GM18909 (cell line): Measurements from ENCODE around the gene TMBIM6.

Experiments used
- ATAC-seq: cut with Tn5 transposase; IDR thresholded peaks from one replicate; pipeline ENCODE4 v1.9.1; 2021; ENCODE audit warnings: mild to moderate bottlenecking; ENCODE audit not compliant: unreplicated experiment, poor library complexity

Gene TMBIM6

DNA sequence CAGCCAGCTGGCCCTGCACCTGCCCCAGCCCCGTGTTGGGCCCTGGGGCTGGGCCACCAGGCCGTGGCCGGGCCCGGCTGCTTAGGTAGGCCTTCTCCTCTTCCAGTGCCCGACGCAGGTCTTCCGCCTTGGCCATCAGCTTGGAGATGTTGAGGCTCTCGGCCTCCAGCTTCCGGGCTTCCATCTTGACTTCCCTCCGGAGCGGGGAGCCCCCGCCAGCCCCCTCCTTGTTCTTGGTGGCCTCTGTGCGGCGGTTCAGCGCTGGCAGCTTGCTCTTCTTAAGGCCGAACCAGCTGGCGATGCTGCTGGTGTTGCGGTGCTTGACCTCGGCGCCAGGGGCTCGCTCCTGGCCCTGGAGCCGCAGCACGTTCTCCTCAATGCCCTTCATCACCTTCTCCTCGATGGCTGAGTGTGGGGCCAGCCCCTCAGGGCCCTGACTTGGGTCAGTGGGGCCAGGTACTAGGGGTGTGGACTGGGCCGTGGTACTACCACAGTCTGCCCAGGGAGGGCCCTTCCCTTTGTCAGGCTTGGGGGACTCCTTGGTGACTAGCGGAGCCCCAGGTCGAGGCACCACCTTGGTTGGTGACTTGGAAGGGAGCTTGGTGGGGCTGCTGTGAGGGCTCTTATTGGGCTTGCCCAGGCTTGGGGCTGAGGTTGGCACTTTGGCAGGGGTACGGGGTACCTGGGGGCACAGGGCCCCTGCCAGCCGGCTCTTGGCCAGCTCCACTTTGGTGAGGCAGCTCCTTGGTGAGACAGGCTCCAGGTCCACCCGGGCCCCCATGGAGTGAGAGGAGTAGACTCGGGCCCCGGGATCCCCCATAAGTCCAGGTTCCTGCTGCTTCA is 53.7 kb downstream of the TMBIM6 start:
- no peak for ATAC-seq

DNA sequence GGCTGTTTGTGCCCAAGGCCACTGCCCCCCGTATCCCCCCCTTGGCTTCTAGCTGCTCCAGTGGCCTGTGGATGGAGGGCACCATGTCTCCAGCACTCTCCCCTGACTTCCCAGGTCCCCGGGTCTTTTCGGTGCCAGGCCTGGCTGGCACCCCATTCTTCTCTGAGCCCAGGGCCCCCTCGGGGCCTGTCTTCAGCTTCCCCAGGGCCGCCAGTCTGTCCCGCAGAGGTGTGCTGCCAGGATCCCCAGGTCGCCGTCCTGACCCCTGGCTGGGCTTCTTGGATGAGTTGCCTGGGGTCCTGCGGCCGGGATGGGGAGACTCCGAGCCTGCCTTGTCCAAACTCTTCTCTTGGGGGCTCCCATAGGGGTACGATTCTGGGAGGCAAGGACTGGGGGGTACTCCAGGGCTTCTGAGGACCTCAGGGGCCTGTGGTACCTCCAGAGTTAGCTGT is 54.3 kb downstream of the TMBIM6 start:
- no peak for ATAC-seq

DNA sequence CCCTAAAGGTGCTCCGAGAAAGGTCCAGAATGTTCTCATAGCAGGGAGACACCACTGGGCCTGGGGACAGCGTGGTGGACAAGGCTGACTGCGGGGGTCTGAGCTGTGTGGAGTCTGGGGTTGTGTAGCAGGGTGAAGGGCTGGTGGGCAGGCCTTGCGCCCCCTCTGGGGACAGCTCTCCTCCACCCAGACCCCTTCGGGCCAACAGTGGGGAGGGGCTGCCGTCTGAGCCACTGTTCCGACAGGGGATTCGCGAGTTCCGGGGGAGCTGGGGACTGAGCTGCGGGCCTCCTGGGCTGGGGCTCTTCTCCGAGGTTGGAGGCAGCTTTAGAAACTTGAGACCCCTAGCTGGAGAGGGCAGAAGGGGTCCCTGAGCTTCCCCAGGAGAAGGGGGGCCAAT is 54.8 kb downstream of the TMBIM6 start:
- no peak for ATAC-seq

DNA sequence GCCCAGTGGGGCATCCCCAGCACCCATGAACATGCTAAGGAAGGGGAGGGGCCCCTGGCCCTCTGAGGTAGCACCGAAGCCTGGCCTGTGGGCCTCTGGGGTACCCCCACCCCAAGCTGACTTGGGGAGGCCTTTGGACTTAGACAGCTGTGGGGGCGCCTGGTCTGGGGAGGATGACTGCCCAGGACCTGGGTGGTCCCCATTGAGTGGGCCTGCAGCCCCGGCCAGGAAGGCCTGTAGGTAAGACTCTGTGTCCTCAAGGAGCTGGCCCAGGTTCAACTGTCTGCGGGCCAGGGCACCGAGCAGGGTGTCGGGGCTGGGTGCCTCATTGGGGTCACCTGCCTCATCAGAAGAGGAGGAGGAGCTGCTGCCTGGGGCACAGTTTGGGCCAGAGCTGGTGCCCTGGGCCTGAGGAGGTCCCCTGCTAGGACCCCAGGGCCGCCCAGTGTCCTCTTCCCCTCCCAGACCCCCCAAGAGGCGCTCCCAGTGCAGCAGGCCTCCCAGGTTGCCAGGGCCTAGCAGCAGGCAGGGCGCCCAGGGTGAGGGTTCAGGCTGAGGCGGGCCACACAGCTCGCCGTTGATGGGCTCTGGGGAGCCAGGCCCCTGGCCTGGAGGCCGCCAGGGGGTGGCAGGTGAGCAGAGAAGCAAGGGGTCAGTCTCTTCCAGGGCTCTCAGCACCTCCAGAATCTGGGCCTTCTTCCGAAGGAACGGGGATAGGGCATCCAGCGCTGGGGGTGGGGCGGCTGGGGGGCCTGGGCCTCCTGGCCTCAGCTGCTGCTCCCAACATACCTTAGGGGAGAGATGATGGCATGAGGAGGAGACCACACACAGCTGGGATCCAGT is 55.5 kb downstream of the TMBIM6 start:
- ATAC-seq: no peak

DNA sequence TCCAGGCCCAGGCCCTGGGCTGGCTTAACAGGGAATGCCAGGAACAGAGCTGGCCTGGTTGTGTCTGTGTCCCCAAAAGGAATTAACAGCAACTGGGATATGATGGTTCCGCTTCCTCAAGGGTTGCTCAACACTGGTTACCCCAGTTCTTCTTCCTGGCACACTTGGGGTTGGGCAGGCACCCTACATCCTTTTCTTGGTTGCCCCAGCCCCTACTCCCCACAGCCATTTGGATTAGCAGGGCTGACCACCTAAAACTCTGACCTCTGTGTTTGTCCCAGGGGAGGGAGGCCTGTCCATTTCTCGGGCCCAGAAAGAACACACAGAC is 56.1 kb downstream of the TMBIM6 start:
- no peak for ATAC-seq

DNA sequence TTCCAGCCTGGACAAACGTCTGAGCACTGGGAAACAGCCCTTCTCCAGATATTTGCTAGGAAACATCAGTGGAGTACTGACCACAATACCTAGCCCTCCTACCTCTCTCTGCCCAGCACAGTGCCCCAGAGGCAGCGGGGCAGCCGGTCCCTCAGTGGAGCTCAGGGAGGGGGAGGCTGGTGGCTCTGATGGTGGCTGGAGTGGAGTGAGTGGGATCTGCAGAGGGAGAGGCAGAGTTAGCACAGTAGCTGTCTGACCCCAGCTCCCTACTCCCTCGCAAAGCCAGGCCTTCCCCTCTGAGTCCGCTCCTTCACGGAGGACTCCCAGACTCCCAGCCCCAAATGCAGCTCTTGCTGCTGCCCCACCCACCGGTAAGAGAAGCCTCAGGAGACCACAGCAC is 56.9 kb downstream of the TMBIM6 start:
- ATAC-seq: no peak

DNA sequence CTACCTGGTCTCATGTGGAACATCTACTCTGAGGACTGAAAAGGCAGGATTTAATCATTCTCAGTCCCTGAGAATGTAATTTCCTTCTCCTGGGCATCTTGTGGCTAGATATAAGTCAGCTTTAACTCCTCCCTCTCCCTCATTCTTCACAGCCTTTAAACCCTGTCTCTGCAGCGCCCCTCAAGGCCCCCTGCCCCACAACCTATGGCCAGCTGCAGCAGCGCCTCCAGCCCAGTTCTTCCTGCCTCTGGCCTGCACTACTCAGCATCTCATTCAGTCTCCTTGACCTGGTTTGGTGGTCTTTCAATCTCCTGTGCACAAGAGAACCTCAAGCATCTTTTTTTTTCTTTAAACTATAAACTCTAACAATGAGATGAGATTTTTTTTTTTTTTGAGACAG is 57.6 kb downstream of the TMBIM6 start:
- no peak for ATAC-seq

DNA sequence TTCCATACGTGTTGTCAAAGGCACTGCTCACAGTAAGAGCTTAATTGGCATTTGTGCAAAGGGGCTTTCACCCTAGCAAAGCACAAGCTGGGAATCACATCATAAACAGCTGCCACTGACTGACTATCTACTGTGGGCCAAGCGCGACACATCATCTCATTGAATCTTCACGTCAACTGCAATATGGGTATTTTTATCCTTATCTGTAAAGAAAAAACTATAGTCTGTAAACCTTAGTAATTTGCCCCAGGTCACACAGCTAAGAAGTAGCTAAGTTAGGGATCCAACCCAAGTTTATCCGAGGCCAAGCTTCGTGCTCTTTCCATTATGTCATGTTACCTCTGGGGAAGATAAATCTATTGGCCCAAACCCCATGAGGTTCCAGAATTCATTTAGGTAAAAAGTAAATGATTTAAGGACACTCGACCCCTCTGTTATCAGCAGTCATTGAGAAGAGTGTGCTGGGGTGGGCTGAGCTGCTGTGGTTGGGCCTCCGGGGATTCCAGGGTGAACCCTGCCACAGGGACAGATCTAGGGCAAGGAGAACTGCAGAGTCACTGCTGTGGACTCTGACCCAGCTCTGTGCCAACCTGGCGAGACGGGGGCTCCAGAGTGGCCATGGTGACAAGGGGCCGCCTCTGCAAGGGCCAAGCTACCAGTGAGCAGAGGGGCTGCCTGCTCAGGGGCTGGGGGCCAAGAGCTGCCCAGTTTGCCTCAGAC is 59.2 kb downstream of the TMBIM6 start:
- ATAC-seq: no peak

DNA sequence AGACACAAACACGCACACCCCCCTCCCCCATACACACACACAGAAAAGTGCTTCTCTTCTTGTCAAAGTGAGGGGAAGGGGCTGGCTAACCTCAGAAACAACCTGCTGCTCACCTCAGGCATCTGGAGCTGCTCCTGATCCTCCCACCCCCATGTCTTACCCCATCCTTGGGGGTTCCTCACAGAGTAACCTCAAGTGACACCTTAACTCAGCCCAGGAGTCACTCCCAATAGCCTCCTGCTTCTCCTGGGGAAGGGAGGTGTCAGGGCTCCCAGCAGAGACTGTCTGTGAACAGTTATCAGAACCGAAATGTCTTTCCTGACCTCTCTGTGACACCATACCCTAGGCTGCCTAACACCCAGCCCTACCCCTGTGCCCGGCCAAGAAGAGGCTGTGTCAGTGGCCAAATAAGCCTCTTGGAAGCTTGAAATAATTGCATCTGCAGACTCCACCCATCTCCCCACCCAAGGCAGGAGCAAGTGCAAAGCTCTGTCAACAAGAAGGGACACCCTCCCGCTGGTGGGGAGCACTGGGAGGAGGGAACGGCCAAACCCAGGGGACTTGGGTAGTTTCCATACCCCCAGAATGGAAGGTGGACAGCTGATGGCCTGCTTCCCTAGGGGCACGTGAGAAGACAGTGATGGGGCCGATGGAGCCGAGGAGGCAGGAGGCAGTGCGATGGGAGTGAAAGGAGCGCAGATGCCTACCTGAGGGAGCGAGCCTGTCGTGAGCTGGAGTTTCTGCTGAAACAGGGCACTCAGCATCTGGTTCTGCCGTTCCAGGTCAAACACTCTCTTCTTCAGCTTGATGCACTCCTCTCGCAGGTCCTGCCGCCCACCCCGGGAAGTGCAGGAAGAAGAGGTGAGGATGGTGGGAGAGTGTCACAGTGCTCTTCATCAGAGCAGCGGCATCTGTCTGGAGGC is 60.0 kb downstream of the TMBIM6 start:
- ATAC-seq: no peak

DNA sequence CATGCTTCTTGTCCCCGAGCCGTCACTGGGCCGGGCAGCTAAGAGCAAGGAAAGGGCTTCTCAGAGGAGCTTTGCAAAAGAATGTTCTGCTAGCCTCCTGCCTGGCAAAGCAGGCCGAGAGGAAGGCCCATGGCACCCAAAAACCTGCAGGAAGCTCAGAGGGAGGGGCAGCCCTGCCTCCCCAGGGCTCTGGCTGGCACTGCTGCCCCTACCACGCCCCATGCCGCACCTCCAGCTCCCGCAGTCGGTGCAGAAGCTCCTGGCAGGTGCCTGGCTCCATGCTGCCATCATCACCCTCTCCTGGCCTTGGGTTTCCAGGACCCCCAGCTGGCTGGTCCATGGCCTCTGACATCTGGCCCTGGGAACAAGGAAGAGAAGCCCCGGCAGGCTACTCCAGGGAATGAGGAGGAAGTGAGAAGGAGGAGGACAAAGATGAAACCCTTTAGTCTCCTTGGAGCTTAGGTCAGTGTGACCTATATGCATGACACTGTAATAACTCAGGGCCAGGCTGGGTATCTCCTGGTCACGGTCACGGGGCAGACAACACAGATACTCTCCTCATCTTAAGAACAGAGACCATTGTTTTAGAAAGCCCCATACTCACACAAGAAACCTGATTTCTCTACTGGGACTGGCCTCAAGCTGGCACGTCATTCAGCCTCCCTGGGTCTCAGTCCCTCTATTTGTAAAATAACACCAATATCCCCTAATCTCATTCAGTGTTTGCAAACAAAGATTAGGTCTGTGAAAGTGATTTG is 62.5 kb downstream of the TMBIM6 start:
- no peak for ATAC-seq

DNA sequence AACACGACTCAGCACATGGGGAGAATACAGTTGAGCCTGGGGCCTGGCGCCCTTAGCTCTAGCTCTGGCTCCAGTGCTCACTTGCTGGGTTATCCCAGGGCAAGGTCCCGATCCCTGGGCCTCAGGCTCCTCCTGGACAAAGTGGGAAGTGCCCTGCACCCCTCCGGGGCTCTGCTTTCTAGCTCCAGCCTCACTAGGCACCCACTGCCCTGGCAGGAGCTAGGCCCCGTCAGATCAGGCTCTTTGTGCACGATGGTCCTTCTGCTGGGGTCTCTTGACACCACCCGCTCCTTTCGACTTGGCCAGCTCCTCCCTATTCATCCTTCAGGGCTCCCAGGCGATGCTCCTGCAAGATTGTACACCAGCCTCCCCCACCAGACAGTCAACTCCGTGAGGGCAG is 63.5 kb downstream of the TMBIM6 start:
- ATAC-seq: no peak

DNA sequence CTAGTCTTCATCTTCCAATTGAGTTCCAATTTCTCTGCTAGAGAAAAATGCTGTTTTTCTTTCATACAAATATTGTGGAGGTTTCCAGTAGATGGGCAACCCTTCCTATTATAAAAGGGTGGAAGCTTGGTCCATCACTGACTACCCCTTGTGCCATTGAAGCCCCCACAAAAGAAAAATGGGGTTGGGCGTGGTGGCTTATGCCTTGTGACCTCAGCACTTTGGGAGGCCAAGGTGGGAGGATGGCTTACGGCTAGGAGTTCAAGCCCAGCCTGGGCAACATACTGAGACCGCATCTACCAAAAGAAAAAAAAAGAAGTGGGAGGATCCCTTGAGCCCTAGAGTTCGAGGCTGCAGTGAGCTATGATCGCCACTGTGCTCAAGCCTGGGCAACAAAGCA is 64.1 kb downstream of the TMBIM6 start:
- ATAC-seq: no peak

DNA sequence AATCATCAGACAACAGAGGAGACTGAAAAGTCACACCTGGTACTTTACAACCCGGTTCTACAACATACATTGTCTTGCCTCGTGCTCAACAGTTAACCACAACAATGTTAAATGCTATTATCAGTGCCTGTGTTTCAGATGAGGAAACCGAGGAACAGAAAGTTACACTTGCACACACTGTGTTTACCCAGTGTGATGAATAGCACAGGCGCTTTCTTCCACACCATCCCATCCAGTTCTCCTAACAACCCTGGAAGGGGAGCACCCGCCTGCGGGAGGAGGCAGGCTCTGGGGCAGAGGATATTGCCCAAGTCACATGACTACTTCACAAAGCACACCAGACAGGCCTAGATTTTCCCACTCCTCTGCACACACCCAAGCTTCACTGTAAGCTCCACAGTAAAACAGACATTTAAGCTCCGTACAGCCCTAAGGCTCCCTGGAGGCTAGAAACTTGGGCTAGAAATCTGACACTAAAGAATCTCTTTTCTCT is 65.0 kb downstream of the TMBIM6 start:
- ATAC-seq: no peak

DNA sequence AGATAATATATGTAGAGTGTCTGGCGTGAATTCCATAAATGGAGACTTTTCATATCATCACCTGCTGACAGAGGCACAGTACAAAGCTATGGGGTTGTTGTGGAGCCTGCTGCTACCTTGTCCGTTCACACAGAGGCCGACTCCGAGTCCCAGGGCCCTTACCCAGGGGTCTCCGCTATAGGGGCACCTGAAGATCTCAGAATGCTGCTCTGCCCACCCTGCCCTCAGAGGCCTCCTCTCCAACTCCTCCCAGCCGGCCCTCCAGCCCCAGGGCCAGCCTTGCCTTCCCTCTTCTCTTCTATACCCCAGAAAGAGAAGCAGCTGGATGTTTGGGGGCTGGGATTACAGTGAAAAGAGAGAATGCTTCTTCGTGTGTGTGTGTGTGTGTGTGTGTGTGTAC is 65.5 kb downstream of the TMBIM6 start:
- ATAC-seq: no peak

DNA sequence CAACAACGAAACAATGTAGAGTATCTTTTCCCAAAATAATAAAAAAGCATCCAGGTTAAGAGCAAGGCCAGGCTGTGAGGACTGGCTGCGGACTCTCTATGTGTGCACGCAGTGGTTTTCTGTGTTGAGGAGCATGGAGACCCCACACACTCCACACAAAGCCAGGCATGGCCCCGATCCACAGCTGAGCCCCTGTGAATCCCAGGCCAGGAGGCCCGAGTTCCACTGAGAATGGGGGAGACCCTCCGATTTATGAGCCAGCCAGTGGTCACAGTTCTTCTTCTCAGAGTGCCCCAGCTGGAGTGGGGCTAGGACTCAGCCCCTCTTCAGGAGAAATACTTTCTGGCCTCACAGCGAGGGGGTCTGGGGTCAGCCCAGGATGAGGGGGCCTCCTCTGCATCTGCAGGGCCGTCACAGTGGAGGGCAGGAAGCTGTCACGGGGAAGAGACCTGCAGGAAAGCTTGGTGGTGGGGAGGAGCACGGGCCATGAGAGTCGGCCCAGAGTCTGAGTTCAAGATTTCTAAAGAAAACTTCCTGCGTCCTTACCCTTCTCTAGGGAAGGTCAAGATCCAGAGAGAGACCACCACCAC is 66.7 kb downstream of the TMBIM6 start:
- ATAC-seq: no peak

DNA sequence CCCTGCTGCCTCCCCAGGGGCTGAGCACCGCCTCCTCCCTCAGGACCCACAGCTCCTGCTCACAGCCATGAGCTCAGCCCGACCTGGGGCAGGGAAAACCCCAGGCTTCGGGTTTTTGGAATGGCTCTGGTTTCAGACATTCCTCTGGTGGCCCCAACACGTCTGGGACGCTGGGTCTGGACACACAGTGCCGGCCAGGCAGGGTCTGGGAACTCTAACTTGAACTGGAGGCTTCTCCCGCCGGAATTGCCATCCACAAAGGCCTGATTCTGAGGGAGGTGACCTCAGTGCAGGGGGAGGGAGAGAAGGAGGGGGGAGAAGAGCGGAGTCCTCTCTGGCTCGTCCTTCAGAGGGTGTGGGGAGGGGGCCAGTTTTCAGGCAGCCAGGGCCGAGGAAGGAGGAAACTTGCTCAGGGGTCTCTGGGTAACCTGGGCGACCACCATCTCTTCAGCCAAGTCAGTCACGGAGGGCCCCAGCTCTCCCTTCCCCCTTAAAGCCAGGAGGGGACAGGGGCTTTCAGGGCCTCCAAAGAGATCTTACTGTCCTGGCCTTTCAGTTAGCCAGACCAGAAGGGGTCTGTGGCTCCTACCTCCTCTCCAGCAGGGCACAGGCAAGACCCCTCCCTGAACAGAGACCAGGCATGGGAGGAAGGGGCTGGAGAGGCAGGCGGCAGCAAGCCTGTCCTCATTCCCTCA is 67.5 kb downstream of the TMBIM6 start:
- no peak for ATAC-seq

DNA sequence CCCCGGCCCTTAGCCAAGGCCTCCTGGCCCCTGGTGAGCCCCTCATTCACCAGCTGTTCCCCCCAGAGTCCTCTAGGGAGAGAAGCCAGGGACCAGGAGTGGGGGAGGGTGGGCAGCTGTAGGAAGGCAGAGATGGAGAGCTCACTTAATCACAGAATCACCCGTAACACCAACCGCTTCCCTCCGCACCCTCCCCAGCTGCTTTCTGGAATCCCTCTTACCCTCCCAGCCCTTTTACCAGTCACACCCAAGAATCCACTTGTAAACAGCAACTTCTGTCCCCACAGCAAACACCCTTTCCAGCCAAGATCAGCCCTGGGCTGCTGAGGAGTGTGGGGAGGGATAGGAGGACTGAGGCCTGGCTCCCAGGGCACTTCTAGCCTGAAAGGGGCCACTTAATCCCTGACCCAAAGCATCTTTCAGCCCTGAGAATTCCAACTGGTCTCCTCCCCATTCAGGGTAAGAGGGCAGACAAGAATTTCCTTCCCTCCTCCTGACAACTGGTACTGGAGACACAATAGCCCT is 68.1 kb downstream of the TMBIM6 start:
- no peak for ATAC-seq

DNA sequence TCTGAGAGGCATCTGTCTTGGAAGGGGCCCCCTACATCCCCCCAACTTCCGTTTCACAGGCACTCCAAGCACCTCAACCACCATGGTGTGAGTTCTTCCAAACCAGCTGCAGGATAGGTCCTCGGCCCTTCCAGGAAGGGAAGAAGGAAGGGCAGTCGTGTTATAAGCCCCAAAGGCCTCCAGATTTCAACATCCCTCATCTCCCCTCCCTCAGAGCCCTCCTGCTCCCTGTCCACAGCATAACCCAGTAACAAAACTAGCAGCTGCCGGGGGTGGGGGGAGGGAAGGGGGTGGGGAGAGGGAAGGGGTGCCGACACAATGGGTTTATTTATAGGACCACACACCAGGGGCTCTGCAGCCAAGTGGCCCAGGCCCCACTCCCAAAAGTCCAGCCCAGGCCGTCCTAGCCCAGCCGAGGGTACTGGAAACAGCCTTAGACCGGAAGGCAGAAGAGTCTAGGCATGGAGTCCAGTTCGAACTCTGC is 68.6 kb downstream of the TMBIM6 start:
- no peak for ATAC-seq
